Esophagus muscularis mucosa (tissue), 4 donors: ENCODE results near the gene WSB2. TPM values are rescaled to one million over a fixed set of nuclear protein-coding genes. Genes with fewer than 3 reads are reported as not detected.

Source experiments
- DNase-seq: peaks from one replicate; pipeline ENCODE4 v3.0.0-alpha.2; 2017; ENCODE audit errors: extremely low spot score
- H3K27ac ChIP-seq, 4 donors: fragments of 200-600 bp; sonication (generic); replicated peaks in 1 of 4; 1 replicate in 3 of 4; 2 replicates in 1 of 4; pipeline ENCODE4 v1.5.1; 2016 to 2019; ENCODE audit warnings: mild to moderate bottlenecking in 1 of 4
- H3K27me3 ChIP-seq, 4 donors: fragments of 200-600 bp; sonication (generic); one replicate each; pipeline versions ENCODE4 v1.5.1 to v1.6.0; 2016 to 2019
- H3K36me3 ChIP-seq, 4 donors: fragments of 200-600 bp; sonication (generic); one replicate each; pipeline ENCODE4 v1.5.1; 2016 to 2019
- H3K4me1 ChIP-seq, 4 donors: fragments of 200-600 bp; sonication (generic); one replicate each; pipeline ENCODE4 v1.5.1; 2016 to 2019
- H3K4me3 ChIP-seq, 4 donors: fragments of 200-600 bp; sonication (generic); 1 replicate in 2 of 4; 2 replicates in 2 of 4; pipeline ENCODE4 v1.5.1; 2016 to 2019; ENCODE audit warnings: mild to moderate bottlenecking in 4 of 4, moderate library complexity in 1 of 4
- H3K9me3 ChIP-seq, 4 donors: fragments of 200-600 bp; sonication (generic); 1 replicate in 3 of 4; 2 replicates in 1 of 4; pipeline ENCODE4 v1.5.1; 2016 to 2019
- EP300 ChIP-seq: sonication (generic); formaldehyde crosslinking; IDR thresholded peaks from one replicate; pipeline ENCODE4 v1.6.1; 2017; ENCODE audit warnings: antibody characterized with exemption
- POLR2A ChIP-seq: fragments of 450-650 bp; IDR thresholded peaks from one replicate; pipeline ENCODE4 v1.6.1; 2017; ENCODE audit warnings: antibody characterized with exemption, moderate library complexity, mild to moderate bottlenecking, low read depth
- POLR2AphosphoS5 ChIP-seq, 2 donors: sonication (generic); formaldehyde crosslinking; IDR thresholded peaks; one replicate each; pipeline ENCODE4 v1.6.1; 2017; ENCODE audit warnings: antibody characterized with exemption in 2 of 2
- WGBS: methylation state at CpG from one replicate; pipeline ENCODE4 v1.1.5; 2018; 5-methylcytosine and 5-hydroxymethylcytosine counted together
- intact Hi-C: fragments of 100-400 bp; cut with DNase I; formaldehyde crosslinking; loops from one replicate; pipeline ENCODE4 v1.15.1; 2023
- total RNA-seq, 4 donors: library from RNA; depleted of rRNA; stranded (reverse); fragments of >200 nt; gene quantifications; one replicate each; pipeline versions ENCODE4 v1.1.0 to v1.2.1, GENCODE V29; 2016
- TF ChIP-seq, protein P1 (sequence below), 3 experiments: fragments of 200-600 bp in 2 of 3; fragments of 450-650 bp in 1 of 3; sonication (generic) in 2 of 3; IDR thresholded peaks; one replicate each; pipeline ENCODE4 v1.5.1; 2017 to 2019; ENCODE audit warnings: antibody characterized with exemption in 3 of 3, mild to moderate bottlenecking in 2 of 3, moderate library complexity in 1 of 3

WSB2 gene
- total RNA-seq, 4 donors from 2014 or later, result 68.5 to 87.7 (median 81.7) TPM

DNA sequence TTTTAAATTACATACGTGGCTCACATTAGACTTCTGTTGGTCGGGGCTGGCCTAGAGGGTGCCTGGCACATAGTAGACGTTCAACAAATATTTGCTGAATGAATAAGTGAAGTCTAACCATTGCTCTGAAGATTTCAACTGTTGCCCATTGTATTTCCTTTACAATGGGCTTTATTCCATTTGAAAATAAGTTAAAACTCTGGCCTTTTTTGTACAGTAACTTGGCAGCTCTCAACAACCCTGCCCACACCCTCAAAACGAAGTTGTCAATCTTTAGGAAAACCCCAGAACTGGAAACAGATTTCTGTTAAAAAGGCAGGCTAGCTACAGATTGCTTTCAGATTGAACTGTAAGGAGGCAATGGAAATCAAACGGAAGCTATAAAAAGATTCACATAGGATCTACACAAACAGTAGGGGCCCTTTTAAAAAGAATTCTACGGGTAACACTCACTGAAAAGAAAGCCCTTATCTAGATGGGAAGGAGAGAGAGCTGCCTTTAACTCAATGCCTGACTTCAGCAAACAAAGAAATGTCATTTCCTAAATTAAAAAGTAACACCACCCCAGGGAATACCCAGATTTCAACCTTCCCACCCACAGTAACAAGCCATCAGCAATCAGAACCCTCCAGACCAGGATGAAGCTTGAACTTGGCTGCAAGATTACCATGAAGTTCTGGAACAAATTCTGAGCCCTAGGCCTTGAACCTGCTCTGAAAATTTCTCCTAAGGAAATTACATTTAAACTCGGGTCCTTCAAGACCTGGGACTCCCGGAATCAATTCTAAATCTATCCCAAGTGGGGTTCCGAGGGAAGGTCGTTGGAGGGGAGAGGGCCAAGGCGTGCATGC is 1.4 kb downstream of the WSB2 start:
- DNase-seq, result no peak
- Histone ChIP-seq H3K9me3 (no peaks in the 10 kb centered on the region), H3K27me3 (no peaks in the 10 kb centered on the region), H3K27ac (peak overlapping the region; percentile 96 to 97 (median 96)), H3K4me1 (peaks cover 36 to 67% (median 55%) of the 10 kb centered on the region in 4 donors), H3K36me3 (no peaks in the 10 kb centered on the region), H3K4me3 (peak overlapping the region; percentile 79 to 87 (median 82))
- 23% methylated on average over 11 of the region's 11 CpGs for WGBS
- intact Hi-C loops, result loop anchor here (2.0 to 5.0 kb wide), 3 partner anchors 43 to 313 kb away; partner anchors contain the start of genes PEBP1 and TAOK3
- TF ChIP-seq POLR2AphosphoS5 (IDR thresholded peaks at IDR 0.05), result peak in 1 of 2 donors; percentile 24
- TF ChIP-seq POLR2A, result no peak

DNA sequence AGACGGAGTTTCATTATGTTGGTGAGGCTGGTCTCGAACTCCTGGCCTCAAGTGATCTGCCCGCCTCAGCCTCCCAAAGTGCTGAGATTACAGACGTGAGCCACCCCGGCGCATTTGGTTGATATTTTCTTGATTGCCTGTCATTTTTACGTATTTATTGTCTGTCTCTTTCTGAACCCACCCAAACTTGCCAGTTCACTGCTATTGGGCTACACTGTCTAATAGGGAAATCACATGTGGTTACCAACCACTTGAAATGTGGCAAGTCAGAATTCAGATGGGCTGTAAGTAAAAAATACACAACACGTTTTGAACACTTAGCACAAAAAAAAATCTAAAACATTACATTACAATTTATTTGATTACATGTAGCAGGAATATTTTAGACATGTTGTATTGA is 2.1 kb downstream of the WSB2 start:
- peak overlapping the region; percentile 96 to 97 (median 96) for H3K27ac ChIP-seq
- peak overlapping the region in 1 of 4 donors; percentile 85 for H3K4me3 ChIP-seq
- no peaks in the 10 kb centered on the region for H3K27me3 ChIP-seq
- WGBS, result 87% methylated on average over 8 of the region's 8 CpGs
- intact Hi-C loops, result no loop called here
- DNase-seq, result no peak
- TF ChIP-seq POLR2A (no peak), EP300 (no peak), POLR2AphosphoS5 (IDR thresholded peaks at IDR 0.05) (no peak)
- TF ChIP-seq, protein P1, sequence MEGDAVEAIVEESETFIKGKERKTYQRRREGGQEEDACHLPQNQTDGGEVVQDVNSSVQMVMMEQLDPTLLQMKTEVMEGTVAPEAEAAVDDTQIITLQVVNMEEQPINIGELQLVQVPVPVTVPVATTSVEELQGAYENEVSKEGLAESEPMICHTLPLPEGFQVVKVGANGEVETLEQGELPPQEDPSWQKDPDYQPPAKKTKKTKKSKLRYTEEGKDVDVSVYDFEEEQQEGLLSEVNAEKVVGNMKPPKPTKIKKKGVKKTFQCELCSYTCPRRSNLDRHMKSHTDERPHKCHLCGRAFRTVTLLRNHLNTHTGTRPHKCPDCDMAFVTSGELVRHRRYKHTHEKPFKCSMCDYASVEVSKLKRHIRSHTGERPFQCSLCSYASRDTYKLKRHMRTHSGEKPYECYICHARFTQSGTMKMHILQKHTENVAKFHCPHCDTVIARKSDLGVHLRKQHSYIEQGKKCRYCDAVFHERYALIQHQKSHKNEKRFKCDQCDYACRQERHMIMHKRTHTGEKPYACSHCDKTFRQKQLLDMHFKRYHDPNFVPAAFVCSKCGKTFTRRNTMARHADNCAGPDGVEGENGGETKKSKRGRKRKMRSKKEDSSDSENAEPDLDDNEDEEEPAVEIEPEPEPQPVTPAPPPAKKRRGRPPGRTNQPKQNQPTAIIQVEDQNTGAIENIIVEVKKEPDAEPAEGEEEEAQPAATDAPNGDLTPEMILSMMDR (IDR thresholded peaks at IDR 0.05), result no peak
- no peaks in the 10 kb centered on the region for H3K36me3 ChIP-seq
- no peaks in the 10 kb centered on the region for H3K9me3 ChIP-seq
- peaks cover 42 to 72% (median 54%) of the 10 kb centered on the region in 4 donors for H3K4me1 ChIP-seq

DNA sequence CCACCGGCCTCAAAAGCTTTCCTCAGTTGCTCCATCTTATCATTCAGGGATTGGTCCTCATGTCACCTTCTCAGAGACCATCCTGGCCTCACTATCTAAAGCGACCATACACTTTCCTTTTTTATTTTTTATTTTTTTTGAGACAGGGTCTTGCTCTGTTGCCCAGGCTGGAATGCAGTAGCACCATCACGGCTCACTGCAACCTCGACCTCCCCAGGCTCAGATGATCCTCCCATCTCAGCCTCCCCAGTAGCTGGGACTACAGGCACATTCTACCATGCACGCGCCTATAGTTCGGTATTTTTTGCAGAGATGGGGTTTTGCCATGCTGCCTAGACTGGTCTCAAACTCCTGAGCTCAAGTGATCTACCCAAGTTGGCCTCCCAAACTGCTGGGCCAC is 2.8 kb downstream of the WSB2 start:
- peaks cover 48 to 72% (median 54%) of the 10 kb centered on the region in 4 donors for H3K4me1 ChIP-seq
- intact Hi-C loops, result no loop called here
- DNase-seq, result no peak
- TF ChIP-seq EP300, result no peak
- no peak for TF ChIP-seq POLR2A
- TF ChIP-seq POLR2AphosphoS5 (IDR thresholded peaks at IDR 0.05), result no peak
- TF ChIP-seq, protein P1 (IDR thresholded peaks at IDR 0.05), result no peak
- H3K36me3 ChIP-seq, result no peaks in the 10 kb centered on the region
- WGBS, result 89% methylated on average over 7 of the region's 7 CpGs
- no peak overlapping the region for H3K4me3 ChIP-seq
- H3K9me3 ChIP-seq, result no peaks in the 10 kb centered on the region
- no peaks in the 10 kb centered on the region for H3K27me3 ChIP-seq
- no peak overlapping the region for H3K27ac ChIP-seq

DNA sequence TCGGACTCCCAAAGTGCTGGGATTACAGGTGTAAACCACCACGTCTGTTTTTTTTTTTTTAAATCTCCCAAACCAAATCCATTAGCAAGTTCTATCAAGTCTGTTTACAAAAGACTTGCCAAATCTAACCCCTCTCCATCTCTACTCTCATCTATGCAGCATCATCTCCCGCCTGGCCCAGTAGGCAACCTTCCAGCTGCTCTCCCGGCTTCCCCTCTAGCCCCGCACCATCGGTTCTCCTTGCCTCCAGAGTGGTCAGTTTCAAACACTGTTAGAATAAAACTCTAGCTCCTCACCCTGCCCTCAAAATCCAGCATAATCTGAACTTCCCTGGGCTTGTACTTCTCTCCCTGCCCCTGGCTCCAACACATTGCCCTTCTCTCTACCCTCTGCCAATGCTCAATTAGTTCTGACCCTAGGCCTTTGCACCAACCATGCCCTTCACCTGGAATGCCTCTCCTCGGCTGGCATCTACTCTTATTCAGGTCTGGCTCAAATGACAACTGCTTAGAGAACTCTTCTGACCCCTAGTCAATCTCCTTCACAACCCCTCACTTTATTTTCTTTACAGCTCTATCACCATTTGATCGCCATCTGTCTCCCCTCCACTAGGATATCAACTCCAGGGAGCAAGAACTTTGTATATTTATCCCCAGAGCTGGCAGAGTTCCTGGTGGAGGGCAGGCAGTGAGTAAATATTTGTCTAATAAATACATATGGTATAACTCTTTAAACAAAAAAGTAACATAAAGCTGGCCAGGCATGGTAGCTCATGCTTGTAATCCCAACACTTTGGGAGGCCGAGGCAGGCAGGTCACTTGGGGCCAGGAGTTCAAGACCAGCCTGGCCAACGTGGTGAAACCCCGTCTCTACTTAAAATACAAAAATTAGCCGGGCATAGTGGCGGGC is 4.9 kb downstream of the WSB2 start:
- DNase-seq, result no peak
- peaks cover 58 to 75% (median 60%) of the 10 kb centered on the region in 4 donors for H3K4me1 ChIP-seq
- intact Hi-C loops, result no loop called here
- H3K9me3 ChIP-seq, result no peaks in the 10 kb centered on the region
- H3K4me3 ChIP-seq, result no peak overlapping the region
- TF ChIP-seq POLR2A (no peak), POLR2AphosphoS5 (IDR thresholded peaks at IDR 0.05) (no peak), EP300 (no peak)
- TF ChIP-seq, protein P1 (IDR thresholded peaks at IDR 0.05), result no peak
- peak overlapping the region; percentile 14 to 24 (median 14) for H3K27ac ChIP-seq
- H3K36me3 ChIP-seq, result peaks cover 0 to 11% (median 8%) of the 10 kb centered on the region in 4 donors
- WGBS, result 71% methylated on average over 13 of the region's 13 CpGs
- no peaks in the 10 kb centered on the region for H3K27me3 ChIP-seq

DNA sequence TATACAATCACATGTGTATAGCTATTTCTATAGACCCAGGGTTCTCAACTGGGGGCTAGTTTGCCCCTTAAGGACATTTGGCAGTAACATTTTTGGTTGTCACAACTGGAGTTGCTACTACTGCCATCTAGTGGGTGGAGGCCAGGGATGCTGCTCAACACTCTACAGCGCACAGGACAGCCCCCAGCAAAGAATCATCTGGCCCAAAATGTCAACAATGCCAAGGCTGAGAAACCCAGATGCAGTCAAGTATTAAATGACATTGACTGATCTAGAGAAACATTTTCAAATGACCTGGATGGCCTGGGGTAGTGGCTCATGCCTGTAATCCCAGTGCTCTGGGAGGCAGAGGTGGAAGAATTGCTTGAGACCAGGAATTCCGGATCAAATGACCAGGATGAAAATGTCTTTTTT is 5.8 kb downstream of the WSB2 start:
- Histone ChIP-seq H3K4me1 (peaks cover 58 to 72% (median 60%) of the 10 kb centered on the region in 4 donors), H3K36me3 (peaks cover 8 to 21% (median 14%) of the 10 kb centered on the region in 4 donors), H3K9me3 (no peaks in the 10 kb centered on the region), H3K27me3 (no peaks in the 10 kb centered on the region), H3K4me3 (no peak overlapping the region), H3K27ac (peak overlapping the region in 3 of 4 donors; percentile 20 to 24 (median 24))
- intact Hi-C loops, result no loop called here
- no peak for DNase-seq
- TF ChIP-seq POLR2AphosphoS5 (IDR thresholded peaks at IDR 0.05), result no peak
- TF ChIP-seq, protein P1 (IDR thresholded peaks at IDR 0.05), result peak; percentile 29 to 67 (median 32)
- 80% methylated on average over 1 of the region's 2 CpGs for WGBS
